HG03378 (cell line): ENCODE data around the gene FBL.
"Not testable (repeated sequence)": the region's sequence is repeated elsewhere in the genome, so short reads cannot be mapped to it uniquely, and the experiment has no call there.

ENCODE experiments used
- ATAC-seq: cut with Tn5 transposase; IDR thresholded peaks from one replicate; pipeline ENCODE4 v1.9.1; 2021; ENCODE audit warnings: mild to moderate bottlenecking, moderate library complexity; ENCODE audit not compliant: unreplicated experiment

The FBL gene

GRCh38 chr19:39845933-39846677 lies at the start of gene FBL:
Gene FBL (minus strand): TSS chr19:39846379. CDS start chr19:39846300, 79 bp downstream.
- peak; percentile 54 for ATAC-seq

- ATAC-seq = not testable (repeated sequence)
Observed at GRCh38 chr19:39895096-39895495, 48.9 kb upstream of the FBL start.

GRCh38 chr19:39894236-39894606 lies 48.0 kb upstream of the FBL start:
- ATAC-seq = not testable (repeated sequence)

GRCh38 chr19:39893366-39894235 lies 47.4 kb upstream of the FBL start:
- ATAC-seq = not testable (repeated sequence)

GRCh38 chr19:39892506-39892902 lies 46.3 kb upstream of the FBL start:
- not testable (repeated sequence) for ATAC-seq

- ATAC-seq = not testable (repeated sequence)
Observed at GRCh38 chr19:39891660-39892505, 45.7 kb upstream of the FBL start.

GRCh38 chr19:39890755-39891551 lies 44.8 kb upstream of the FBL start:
- no peak for ATAC-seq

GRCh38 chr19:39889872-39890754 lies 43.9 kb upstream of the FBL start:
- ATAC-seq = not testable (repeated sequence)

- ATAC-seq = not testable (repeated sequence)
Observed at GRCh38 chr19:39887456-39887951, 41.3 kb upstream of the FBL start.

GRCh38 chr19:39885821-39886554 lies 39.8 kb upstream of the FBL start:
- not testable (repeated sequence) for ATAC-seq

GRCh38 chr19:39884721-39885120 lies 38.5 kb upstream of the FBL start:
- not testable (repeated sequence) for ATAC-seq

GRCh38 chr19:39882645-39883044 lies 36.5 kb upstream of the FBL start:
- not testable (repeated sequence) for ATAC-seq

GRCh38 chr19:39881495-39882110 lies 35.4 kb upstream of the FBL start:
- not testable (repeated sequence) for ATAC-seq

- not testable (repeated sequence) for ATAC-seq
Observed at GRCh38 chr19:39880241-39880640, 34.1 kb upstream of the FBL start.

GRCh38 chr19:39879796-39880195 lies 33.6 kb upstream of the FBL start:
- not testable (repeated sequence) for ATAC-seq

GRCh38 chr19:39878866-39879265 lies 32.7 kb upstream of the FBL start:
- not testable (repeated sequence) for ATAC-seq

GRCh38 chr19:39878398-39878797 lies 32.2 kb upstream of the FBL start:
- ATAC-seq = no peak

GRCh38 chr19:39877982-39878381 lies 31.8 kb upstream of the FBL start:
- ATAC-seq = not testable (repeated sequence)
